ENCODE measurements around the gene SFTA2. TPM values are rescaled to one million over a fixed set of nuclear protein-coding genes. Genes with fewer than 3 reads are reported as not detected.
"Not testable (repeated sequence)": the region's sequence is repeated elsewhere in the genome, so short reads cannot be mapped to it uniquely, and the experiment has no call there.

Gene SFTA2
- total RNA-seq, 2 experiments from 2014 or later: not detected

DNA sequence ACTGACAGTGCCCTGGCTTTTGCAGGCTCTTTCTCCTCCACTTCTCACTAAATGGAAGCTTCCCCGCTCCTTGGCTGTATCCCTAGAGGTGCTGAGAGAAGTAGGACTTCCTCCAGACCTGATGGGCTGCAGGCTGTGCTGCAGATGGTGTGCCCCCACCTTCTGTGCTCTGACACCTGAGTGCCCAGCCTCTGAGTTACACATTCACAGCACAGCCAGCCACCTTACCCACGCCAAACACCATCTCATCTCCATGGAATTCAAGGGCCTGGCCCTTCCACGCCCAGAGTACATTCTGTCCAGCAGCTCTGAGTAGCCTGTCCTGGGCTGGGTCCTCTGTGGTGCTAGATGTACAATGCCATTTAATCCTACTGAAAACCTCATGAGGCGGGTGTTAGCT, 5.3 kb downstream of the SFTA2 start:
- H3K4me3 ChIP-seq (ENCODE audit: low read depth, low read length, poor library complexity, severe bottlenecking): no peak overlapping the region
- no peak overlapping the region for H3K27ac ChIP-seq (ENCODE audit: low read depth, low read length, poor library complexity, severe bottlenecking)
- H4K20me1 ChIP-seq (ENCODE audit: insufficient read depth, low read length): no peaks in the 10 kb centered on the region
- DNase-seq (ENCODE audit: low spot score): no peak
- no peaks in the 10 kb centered on the region for H3K79me2 ChIP-seq (ENCODE audit: insufficient read depth, low read depth, low read length)
- CTCF ChIA-PET (ENCODE audit: unreplicated experiment): interaction anchor here (0.9 kb wide), 1 partner anchor 27 kb away, joined by 3 read pairs; no protein-coding TSS in a partner anchor
- intact Hi-C loops (cut with micrococcal nuclease; ENCODE audit: unreplicated experiment): no loop called here
- H3K9me3 ChIP-seq (ENCODE audit: low read length): peaks cover 14% of the 10 kb centered on the region
- no TSS peak for BruUV-seq (replicated peaks)
- POLR2A ChIA-PET: interaction anchor here (0.7 kb wide), 1 partner anchor 115 kb away, joined by 3 read pairs; no protein-coding TSS in a partner anchor
- H3K9me2 ChIP-seq (ENCODE audit: insufficient read depth, low read length): no peaks in the 10 kb centered on the region
- no peaks in the 10 kb centered on the region for H3K4me1 ChIP-seq (ENCODE audit: insufficient read depth, low read length, poor library complexity, severe bottlenecking)
- peaks cover 75% of the 10 kb centered on the region for H3K36me3 ChIP-seq (ENCODE audit: insufficient read depth, low read length)
- no peak overlapping the region for H3K4me2 ChIP-seq (ENCODE audit: low read length)
- no peak for TF ChIP-seq EZH2phosphoT487 (IDR thresholded peaks at IDR 0.05; ENCODE audit: borderline replicate concordance, low read depth, low read length)
- TF ChIP-seq, protein P1, sequence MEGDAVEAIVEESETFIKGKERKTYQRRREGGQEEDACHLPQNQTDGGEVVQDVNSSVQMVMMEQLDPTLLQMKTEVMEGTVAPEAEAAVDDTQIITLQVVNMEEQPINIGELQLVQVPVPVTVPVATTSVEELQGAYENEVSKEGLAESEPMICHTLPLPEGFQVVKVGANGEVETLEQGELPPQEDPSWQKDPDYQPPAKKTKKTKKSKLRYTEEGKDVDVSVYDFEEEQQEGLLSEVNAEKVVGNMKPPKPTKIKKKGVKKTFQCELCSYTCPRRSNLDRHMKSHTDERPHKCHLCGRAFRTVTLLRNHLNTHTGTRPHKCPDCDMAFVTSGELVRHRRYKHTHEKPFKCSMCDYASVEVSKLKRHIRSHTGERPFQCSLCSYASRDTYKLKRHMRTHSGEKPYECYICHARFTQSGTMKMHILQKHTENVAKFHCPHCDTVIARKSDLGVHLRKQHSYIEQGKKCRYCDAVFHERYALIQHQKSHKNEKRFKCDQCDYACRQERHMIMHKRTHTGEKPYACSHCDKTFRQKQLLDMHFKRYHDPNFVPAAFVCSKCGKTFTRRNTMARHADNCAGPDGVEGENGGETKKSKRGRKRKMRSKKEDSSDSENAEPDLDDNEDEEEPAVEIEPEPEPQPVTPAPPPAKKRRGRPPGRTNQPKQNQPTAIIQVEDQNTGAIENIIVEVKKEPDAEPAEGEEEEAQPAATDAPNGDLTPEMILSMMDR (conservative IDR thresholded peaks at IDR 0.05; ENCODE audit: low read length): no peak
- no peak overlapping the region for H2AFZ ChIP-seq (ENCODE audit: low read length)

DNA sequence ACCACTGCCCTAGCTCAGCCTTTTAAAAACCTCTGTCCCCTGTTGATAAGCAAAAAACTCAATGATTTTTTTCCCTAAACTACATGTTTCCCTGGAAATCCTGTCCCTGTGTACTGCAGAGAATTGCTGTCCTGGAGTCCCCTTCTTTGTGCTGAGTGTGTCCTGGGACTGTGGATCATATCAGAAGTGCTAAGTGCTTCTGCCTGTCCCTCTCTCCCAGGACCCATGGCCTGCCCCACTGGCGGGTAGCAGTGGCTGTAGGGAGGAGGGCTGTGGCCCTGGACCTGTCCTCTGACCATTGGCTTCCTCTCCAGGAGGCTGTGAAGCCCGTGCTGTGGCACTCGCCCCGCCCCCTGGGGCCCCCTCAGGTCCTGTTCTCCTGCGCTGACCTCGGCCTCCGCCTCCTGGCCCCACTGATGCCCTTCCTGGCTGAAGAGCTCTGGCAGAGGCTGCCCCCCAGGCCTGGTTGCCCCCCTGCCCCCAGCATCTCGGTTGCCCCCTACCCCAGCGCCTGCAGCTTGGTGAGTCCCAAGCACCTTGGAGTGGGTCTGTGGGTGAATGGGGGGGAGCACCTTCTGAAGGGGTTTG, 7.8 kb downstream of the SFTA2 start:
- H3K4me1 ChIP-seq (ENCODE audit: insufficient read depth, low read length, poor library complexity, severe bottlenecking); BruUV-seq (replicated peaks); intact Hi-C loops (cut with micrococcal nuclease; ENCODE audit: unreplicated experiment); H2AFZ ChIP-seq (ENCODE audit: low read length); POLR2A ChIA-PET; H4K20me1 ChIP-seq (ENCODE audit: insufficient read depth, low read length); CTCF ChIA-PET (ENCODE audit: unreplicated experiment); DNase-seq (ENCODE audit: low spot score); H3K79me2 ChIP-seq (ENCODE audit: insufficient read depth, low read depth, low read length); H3K9me2 ChIP-seq (ENCODE audit: insufficient read depth, low read length); H3K27ac ChIP-seq (ENCODE audit: low read depth, low read length, poor library complexity, severe bottlenecking); H3K4me3 ChIP-seq (ENCODE audit: low read depth, low read length, poor library complexity, severe bottlenecking); H3K4me2 ChIP-seq (ENCODE audit: low read length): not testable (repeated sequence)
- peaks cover 97% of the 10 kb centered on the region for H3K36me3 ChIP-seq (ENCODE audit: insufficient read depth, low read length)
- H3K9me3 ChIP-seq (ENCODE audit: low read length): peaks cover 11% of the 10 kb centered on the region

DNA sequence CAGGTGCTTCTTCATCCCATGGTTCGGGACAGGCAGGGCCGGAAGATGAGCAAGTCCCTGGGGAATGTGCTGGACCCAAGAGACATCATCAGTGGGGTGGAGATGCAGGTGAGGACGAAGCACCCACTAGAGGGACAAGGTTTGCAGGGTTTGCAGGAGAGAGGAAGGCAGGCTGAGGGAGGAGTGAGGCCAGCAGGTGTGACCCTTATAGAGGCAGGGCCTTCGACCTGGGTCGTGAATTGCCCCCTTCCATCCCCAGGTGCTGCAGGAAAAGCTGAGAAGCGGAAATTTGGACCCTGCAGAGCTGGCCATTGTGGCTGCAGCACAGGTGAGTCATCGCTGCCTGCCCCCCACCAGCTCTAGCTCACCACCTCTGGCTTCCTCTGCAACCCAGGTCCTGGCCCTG, 9.5 kb downstream of the SFTA2 start:
- no peaks in the 10 kb centered on the region for H3K9me3 ChIP-seq (ENCODE audit: low read length)
- ChIA-PET POLR2A (no interaction called here), CTCF (ENCODE audit: unreplicated experiment) (no interaction called here)
- intact Hi-C loops (cut with micrococcal nuclease; ENCODE audit: unreplicated experiment): no loop called here
- H3K27ac ChIP-seq (ENCODE audit: low read depth, low read length, poor library complexity, severe bottlenecking): no peak overlapping the region
- H3K9me2 ChIP-seq (ENCODE audit: insufficient read depth, low read length): no peaks in the 10 kb centered on the region
- no peak for DNase-seq (ENCODE audit: low spot score)
- no peak overlapping the region for H3K4me2 ChIP-seq (ENCODE audit: low read length)
- H4K20me1 ChIP-seq (ENCODE audit: insufficient read depth, low read length): no peaks in the 10 kb centered on the region
- H2AFZ ChIP-seq (ENCODE audit: low read length): no peak overlapping the region
- H3K36me3 ChIP-seq (ENCODE audit: insufficient read depth, low read length): peaks cover 92% of the 10 kb centered on the region
- TF ChIP-seq, protein P1 (conservative IDR thresholded peaks at IDR 0.05; ENCODE audit: low read length): no peak
- TF ChIP-seq EZH2phosphoT487 (IDR thresholded peaks at IDR 0.05; ENCODE audit: borderline replicate concordance, low read depth, low read length): no peak
- H3K4me1 ChIP-seq (ENCODE audit: insufficient read depth, low read length, poor library complexity, severe bottlenecking): no peaks in the 10 kb centered on the region
- no peaks in the 10 kb centered on the region for H3K79me2 ChIP-seq (ENCODE audit: insufficient read depth, low read depth, low read length)
- BruUV-seq (replicated peaks): no TSS peak
- no peak overlapping the region for H3K4me3 ChIP-seq (ENCODE audit: low read depth, low read length, poor library complexity, severe bottlenecking)

All from OCI-LY7 (cell line).